GM19397 (cell line): ENCODE results near the gene MBNL1.

Source experiments
- ATAC-seq: cut with Tn5 transposase; IDR thresholded peaks from one replicate; pipeline ENCODE4 v1.9.1; 2021; ENCODE audit warnings: mild to moderate bottlenecking, moderate library complexity; ENCODE audit not compliant: unreplicated experiment

MBNL1 gene

DNA sequence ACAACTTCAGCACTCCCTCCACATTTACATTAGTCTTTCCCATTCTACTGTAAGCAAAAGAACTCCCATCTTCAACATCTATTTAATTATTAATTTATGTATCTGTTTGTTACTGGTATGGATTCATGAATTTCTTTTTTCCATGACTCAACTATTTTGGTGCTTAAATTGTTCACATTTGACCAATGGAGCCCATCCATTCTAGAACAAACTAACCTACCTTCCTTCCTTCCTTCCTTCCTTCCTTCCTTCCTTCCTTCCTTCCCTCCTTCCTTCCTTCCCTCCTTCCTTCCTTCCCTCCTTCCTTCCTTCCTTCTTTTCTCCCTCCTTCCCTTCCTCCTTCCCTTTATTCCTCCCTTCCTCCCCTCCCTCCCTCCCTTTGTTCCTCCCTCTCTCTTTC is 16.8 kb upstream of the MBNL1 start:
- no peak for ATAC-seq

DNA sequence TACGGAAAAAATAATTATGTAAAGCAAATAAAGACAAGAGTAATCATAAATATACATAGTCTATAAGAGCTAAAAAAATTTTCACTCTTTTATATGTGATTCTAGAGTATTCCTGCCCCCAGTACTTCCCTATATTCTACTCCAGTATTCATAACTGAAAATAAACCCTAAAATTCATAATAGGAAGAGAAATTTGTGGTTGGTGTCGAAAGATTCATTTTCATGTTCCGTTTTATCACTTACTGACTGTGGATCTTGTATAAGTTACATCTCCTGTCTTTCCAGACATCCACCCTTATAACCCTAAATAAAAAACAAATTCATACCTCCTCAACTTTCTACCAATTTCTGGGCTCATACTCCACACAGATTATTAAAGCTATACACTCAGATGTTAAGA is 16.0 kb upstream of the MBNL1 start:
- ATAC-seq = no peak

DNA sequence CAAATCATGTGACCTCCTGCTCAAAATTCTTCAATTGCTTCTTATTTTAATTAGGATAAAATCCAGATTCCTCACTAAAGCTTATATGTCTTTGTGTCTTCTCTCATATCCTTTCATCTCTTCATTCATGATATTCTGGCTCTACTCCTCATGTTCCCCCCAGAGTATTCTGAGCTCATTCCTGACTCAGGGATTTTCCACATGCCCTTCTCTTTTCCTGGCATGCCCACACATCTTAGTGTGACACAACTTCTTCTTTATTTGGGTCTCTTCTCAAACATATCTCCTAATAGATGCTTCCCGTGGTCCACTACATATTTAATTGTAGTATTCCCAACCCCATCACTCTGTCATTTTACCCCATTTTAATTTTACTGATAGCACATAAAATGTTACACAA is 15.2 kb upstream of the MBNL1 start:
- no peak for ATAC-seq

DNA sequence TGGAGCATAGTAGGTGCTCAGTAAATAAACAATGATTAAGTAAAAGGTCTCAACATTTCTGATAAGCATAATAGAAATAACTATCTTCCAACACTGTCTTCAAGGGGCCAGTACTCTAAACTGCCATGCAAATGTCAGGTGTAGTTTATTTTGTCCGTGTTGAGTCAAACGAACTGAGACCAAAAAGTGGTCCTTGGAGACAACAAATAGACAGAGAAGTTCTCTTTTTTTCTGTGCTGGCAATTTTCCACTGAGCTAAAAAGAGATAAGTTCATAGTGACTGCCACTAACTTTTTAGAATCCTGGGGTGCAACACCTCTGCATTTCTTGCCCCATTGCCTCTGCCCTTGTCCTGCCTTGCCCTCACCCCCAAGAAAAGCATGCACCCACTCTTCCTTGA is 14.7 kb upstream of the MBNL1 start:
- peak; percentile 48 for ATAC-seq

DNA sequence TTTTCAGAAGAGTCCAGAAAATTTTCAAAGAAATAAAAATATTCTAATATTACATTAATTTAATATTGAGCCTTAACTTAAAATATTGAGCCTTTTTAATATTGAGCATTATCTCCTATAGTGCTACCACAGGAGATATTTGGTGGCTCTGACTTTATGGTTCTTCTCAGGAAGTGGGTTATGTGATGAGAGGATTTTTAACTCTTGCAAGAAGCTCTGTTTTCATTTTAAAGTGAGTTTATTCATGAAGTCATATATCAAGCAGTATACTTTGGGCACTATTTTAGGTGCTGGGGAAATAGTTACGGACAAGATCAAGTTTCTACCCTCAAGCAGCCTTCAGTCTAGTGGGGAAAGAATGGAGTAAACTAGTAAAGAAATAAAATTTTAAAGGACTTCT is 13.4 kb upstream of the MBNL1 start:
- ATAC-seq = no peak

DNA sequence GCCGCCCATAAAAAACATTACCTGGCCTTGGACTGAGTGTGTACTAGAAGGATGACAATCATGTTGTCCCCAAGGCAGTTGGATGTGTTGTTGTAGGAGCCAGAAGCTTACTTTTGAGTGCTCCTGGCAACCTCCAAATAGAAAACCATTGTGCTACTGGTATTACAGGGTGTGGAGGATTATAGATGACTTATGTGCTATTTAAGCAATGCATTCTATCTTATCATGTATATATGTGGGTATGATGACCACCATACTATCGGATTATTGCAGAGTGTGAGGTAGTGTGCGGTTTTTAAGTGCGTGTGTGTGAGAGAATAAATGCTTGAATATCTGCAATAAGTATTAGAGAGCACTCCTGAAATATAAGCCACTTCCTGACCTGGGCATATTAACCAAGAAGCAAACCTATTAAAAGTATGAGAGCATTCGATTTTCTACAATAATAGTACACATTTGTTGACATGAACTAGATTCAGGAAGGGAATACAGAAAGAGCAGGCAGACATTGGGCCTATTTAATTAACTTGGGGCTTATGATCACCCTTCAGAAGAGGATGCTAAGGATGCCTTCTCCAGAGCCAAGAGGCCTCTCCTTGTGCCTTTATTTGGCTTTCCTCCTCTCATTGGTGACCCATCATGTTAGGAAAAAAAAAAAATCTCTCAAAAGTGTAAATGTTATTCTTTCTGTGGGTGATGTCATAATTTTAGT is 11.7 kb upstream of the MBNL1 start:
- peak; percentile 2 for ATAC-seq

DNA sequence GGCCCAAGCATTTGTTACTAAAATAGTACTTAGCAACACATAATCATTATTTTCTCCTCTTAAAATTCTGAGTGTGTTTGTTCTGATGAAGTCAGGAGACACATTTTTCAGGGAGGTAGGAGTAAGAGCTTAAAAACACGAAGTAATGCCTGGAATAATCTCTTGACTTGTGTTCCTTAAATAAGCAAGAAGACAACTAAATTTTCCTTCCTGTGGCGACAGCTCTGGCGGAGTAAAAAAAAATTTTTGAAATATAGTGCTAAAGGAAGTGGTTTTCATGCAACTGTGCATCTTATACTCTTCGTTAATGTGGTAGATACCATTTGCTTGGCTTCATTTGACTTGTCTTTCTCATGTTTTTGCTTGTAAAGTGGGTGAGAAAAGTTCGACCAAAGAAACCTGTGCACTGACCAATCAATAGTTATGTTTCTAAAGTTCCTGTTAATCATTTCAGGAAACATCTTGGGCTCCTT is 11.1 kb upstream of the MBNL1 start:
- ATAC-seq = peak; percentile 87

DNA sequence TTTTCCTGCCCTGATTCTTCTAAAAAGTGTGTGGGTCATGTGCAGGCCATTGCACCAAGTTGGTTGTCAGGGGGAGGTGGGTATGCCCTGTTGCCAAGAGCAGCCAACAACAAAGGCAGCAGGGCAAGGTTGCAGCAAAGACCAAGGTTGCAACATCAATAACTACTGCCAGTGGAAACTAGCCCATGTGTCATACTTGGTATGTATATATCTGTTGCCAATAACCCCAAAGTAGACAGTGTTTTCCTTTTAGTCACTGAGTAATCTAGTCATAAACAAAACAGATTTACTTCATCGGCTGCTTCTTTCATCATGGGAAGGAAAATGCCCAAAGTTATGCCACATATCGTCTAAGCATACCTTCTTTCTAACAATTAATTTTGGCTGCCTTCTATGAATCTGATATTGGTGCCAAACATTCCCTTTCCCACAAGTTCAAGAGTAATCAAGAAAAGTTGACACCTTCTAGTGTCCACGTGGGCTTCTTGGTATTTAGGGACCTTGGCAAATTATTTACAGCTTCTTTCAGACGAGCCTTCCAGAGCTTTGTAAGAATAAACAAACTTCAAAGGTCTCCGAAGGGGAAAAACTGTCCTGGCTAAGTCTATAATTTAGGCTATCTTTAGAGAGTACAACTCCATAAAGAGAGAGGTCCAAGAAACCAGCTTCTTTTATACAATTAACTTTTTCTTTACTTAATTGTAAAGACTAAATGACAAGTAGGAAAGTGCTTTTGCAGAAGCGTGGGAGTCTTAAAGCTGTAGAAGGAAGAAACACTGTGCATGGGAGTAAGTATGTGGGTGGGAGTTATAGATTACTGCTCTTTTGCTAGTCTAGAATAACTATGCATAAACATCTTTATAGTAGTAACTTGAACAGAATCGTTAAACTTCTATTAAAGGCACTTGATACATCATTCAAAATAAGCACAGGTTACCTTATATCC is 10.0 kb upstream of the MBNL1 start:
- no peak for ATAC-seq

DNA sequence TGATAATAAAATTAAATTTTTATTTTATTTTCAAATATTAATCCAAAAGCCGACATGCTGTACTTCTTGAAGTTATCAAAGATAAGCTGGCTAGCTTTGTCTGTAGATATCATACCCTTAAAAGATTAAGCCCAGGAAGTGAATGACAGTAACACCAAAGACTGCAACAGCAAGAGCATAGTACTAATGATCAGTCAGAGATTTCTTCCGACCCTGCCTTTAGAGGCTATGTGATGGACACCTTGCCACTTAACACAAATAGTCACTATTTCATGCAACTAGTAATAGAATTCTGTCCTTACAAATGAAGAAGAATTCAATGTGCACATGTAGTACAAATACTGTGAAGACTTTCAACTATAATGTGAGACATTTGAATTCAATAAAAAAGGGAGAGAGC is 9.3 kb upstream of the MBNL1 start:
- ATAC-seq = no peak

DNA sequence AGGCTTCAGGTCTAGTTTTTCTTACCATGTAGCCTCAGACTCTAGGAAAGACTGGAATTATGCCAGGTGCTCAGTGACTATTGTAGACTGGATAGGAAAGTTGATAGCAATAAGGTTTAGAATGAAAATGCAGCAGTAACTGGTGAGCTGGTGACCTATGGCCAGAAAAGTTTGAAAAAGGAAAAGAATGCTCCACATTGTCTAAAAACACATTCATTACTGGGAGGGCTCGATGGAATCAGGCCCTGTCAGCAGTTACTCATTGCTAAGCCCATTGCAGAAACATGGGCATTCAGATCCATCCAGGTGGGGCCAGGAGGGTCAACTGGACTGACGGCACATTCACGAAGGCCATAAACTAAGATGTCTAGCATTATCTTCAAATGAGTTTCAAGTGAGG is 8.7 kb upstream of the MBNL1 start:
- no peak for ATAC-seq

DNA sequence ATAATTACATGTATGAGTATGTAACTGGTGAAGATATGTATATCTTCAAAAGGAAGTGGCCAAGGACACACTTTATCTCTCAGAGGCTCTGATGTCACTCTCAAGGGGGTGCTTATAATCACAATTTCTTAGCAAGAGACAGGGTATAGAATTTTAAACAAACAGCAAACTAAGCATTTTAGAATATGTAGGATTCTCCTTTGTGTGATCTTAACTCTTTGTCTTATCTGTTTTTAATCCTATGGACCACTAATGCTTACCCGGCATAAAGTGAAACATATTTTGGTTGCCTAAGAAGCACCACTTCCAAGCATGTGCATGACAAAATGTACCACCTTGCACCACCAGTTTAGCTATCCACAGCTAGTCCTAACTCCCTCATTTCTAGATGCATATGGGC is 8.2 kb upstream of the MBNL1 start:
- ATAC-seq = no peak

DNA sequence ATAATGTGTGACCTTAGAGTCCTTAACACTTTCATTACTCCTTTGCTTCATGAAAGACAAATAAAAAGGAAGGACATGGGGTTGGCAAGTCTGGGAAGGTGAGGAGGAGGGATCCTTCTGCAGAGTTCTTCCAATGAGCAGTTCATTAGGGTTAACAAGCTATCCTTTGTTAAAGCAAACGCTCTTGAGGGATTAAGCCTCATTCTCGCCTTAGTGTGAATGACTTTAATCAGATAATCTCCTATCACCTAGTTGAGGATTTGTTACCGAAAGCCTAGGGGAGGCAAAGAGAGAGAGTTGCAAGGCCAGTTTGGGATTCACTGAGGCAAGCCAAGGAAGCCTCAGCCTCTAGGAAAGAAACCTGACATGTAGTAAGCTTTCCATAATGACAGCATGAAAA is 7.4 kb upstream of the MBNL1 start:
- ATAC-seq = no peak

DNA sequence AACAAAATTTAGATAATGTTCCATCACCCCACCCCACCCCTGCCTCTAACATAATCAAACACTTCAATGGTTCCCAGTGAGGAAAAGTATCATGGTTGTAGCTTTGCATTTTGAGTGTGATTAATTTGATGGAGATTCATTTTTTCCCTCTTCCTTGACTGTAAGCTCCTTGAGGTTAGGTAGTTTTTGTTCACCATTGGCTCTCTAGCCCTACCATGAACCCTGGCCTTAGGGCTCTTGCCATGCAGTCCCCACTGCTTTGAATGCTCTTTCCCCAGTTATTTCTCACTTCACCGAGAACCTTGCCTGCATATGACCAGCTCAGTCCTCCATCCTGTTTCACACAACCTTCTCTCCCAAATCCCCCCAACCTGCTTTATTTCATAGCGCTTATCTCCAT is 5.0 kb upstream of the MBNL1 start:
- no peak for ATAC-seq

DNA sequence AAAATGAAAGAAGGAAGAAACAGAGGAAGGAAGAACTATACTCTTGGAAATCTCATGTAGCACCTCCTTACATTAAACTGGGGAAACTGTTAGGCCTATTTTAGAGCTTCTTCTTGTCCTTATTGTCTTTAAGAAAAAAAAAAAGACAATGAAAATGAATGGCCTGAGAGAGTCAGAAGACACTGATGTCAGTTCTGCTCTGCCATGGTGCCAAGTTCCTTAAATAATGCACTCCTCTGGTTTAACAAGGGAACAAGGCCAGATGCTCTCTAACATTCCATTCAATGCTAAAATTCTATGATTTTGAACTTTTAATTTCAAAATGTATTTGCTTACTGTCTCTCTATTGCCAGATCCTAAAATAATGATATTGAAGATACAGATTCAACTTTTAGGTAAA is 4.4 kb upstream of the MBNL1 start:
- no peak for ATAC-seq

DNA sequence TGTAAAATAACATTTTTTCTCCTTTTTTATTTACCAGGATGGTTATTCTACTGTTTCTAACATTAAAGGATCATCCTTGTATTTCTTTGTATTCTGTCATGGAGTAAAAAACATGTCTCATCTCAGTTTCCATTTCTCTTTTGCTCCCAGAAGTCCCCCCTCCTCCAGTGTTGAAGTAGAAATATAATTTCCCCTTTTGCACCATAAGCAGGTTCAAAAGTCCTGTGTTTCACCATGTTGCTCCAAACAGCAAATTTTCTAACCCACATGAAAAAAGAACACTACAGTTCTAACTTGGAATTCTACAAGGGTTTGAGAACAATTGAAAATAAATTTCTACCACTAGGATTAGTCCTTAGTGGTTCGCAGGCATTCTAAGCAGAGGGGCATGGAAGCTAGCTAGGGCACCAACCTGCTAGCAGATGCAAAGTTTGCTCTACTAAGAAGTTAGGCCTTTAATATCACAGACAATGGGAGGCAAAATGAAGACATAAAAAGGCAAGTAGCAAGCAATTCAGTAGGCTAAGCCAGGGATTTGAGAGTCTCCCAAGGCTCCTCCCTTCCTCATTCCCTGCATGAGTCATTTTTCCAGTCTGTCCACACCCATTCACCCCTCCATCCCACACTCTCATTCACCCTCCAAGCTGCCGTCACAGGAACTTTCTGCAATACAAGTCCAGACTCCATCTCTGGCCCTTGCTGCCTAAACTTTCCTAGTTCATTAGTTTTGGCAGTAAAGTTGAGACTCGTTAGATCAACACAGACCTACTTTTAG is 2.3 kb upstream of the MBNL1 start:
- ATAC-seq = no peak

DNA sequence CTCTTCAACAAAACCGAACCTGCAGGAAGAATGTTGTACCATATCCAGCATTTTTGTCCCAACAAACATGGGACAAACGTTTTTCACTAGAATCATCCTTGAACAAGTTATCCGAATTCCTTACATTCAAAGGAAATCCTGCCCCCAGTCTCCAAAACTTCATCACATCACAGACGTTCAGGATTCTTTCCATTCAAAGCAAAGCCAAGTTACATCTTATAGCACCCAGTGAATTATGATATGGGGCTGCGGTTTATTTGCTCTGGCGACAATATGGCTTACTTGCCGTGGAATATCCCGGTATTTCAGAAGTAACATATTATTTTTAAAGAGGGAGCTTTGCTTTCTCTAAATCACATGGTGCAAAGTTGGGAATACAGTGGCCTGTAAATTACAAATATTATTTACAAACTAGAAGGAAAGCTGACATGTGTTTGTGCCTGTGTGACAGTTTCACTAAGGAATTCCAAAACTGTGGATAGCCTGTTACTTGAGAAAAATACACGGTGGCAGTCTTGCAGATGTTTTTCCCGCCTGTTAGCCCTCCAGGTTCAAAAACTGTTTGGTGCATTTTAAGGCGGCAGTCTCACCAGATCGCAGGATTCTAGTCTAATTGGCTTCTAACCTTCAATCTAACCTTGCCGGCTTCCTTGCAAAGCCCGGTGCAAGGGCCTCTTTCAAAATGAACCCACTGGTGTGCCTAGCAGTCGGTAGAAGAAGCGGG is 736 bp upstream of the MBNL1 start:
- no peak for ATAC-seq

DNA sequence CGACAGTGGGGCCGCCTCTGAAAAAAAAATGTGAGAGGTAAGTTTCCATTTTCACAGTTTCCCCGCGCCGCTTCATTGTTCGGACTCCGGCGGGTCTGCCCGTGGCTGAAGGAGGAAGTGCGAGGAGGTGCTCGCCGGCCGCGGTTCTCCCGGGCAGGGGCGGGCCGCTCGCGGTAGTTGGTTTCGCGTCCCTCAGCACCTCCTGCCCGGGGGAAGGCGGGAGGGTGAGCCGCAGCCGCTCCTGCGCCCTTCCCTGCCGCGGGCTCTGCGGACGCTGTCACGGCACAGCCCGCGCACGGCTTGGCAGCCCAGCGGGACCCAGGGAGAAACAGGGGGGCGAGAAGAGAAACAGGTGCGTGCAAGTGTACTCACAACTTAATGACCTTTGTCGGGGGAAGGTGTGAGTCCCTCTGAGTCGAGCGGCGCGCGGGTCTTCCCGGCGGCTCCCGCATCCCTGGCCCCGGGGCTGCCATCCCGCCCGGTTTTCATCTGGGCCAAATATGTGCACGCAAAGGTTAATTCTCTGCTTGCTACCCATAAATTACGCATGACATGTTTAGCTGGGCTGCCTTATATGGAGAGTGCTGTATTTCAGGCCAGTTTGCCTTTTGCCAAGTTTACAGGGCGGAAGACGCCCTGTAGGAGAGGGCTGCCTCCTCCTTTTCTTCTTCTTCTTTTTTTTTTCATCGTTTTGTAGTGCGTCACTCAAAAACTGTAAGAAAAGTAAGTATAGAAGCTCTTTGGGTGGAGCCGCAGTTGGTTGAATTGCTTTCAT is 514 bp downstream of the MBNL1 start:
- peak; percentile 74 for ATAC-seq

DNA sequence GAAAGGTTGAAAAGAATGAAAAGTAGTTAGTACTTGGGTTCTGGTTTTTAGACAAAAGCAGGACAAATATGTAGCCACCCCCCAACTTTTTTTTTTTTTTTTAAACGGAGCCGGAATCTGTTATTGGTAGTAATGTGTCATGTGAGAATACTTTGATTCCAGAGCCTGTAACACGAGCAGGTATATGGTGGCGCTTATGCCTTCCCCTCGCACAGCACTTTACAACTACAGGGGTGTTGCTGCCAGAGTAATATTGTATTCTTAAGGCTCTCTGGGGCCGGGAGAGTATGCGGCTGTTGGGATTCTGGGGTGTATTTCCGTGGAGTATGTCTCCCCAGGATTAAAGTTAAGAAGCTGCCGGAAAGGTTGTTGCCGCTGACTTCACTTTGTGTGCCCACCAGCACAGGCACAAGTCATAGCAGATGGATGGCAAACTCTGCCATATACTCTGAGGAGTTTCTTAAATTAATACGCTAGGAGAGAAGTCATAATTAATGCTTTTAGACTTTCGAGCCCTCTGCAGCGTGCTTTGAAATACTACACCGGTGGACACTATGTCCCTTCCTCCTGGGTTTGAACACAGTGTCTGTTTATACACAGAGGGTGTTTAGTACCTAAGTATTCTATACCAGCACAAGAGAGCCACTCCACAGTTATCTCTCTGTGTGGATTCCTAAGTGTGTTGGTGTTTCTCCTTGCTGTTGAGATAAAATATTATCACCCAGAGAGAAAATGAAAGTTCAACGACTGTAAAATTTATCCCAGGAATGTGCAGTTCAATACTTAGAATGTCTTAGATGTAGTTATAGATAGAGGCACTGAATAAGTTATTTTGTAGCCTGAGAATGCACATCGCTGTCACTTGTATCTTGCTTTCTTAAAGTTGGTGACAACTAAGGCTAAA is 1.4 kb downstream of the MBNL1 start:
- ATAC-seq = no peak

DNA sequence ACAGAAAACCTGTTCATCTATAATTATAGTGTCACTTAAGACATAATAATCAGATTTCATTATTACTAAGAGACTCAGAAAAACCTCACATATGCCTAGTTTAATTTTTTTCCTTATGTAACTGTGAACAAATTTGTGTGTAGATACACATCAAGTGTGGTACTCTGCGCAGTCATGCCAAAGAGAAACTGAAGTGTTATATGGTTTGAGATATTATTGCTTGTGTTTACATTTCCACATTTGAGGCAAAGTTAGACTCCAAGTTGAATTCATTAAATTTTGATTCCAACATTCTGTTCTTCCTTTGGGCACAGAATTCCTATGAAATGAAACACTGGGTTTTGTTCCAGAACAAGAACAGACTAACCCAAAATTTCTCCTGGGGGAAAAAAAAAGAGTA is 2.2 kb downstream of the MBNL1 start:
- ATAC-seq = no peak
